Tibial nerve (tissue), 4 donors: Measurements from ENCODE around the gene STRIP2. TPM values are rescaled to one million over a fixed set of nuclear protein-coding genes. Genes with fewer than 3 reads are reported as not detected.
"Not testable (repeated sequence)": the region's sequence is repeated elsewhere in the genome, so short reads cannot be mapped to it uniquely, and the experiment has no call there.

Experiments used
- DNase-seq, 2 donors: peaks; one replicate each; pipeline ENCODE4 v3.0.0-alpha.2; 2019; ENCODE audit warnings: low spot score in 2 of 2
- H3K27ac ChIP-seq, 4 donors: fragments of 200-600 bp; sonication (generic) in 3 of 4; one replicate each; pipeline ENCODE4 v1.5.1; 2017 to 2019; ENCODE audit warnings: mild to moderate bottlenecking in 1 of 4
- H3K27me3 ChIP-seq, 2 donors: fragments of 200-600 bp; sonication (generic) in 1 of 2; one replicate each; pipeline versions ENCODE4 v1.5.1 to v1.6.0; 2017 to 2019
- H3K36me3 ChIP-seq, 3 donors: fragments of 200-600 bp; sonication (generic); one replicate each; pipeline ENCODE4 v1.5.1; 2018 to 2019
- H3K4me1 ChIP-seq, 4 donors: fragments of 200-600 bp; sonication (generic) in 3 of 4; one replicate each; pipeline ENCODE4 v1.5.1; 2017 to 2019
- H3K4me3 ChIP-seq, 4 donors: fragments of 200-600 bp; sonication (generic) in 3 of 4; one replicate each; pipeline ENCODE4 v1.5.1; 2017 to 2019; ENCODE audit warnings: mild to moderate bottlenecking in 1 of 4, moderate library complexity in 1 of 4
- H3K9me3 ChIP-seq, 4 donors: fragments of 200-600 bp; sonication (generic) in 3 of 4; one replicate each; pipeline ENCODE4 v1.5.1; 2017 to 2019
- EP300 ChIP-seq, 2 donors: sonication (generic); formaldehyde crosslinking; IDR thresholded peaks; one replicate each; pipeline ENCODE4 v1.6.1; 2017; ENCODE audit warnings: antibody characterized with exemption in 2 of 2, mild to moderate bottlenecking in 1 of 2
- POLR2A ChIP-seq, 2 donors: fragments of 450-650 bp; IDR thresholded peaks; one replicate each; pipeline ENCODE4 v1.6.1; 2017; ENCODE audit warnings: antibody characterized with exemption in 2 of 2, mild to moderate bottlenecking in 2 of 2, moderate library complexity in 2 of 2
- WGBS, 2 donors: methylation state at CpG; one replicate each; pipeline ENCODE4 v1.1.5; 2018; 5-methylcytosine and 5-hydroxymethylcytosine counted together
- small RNA-seq: library from RNA; depleted of rRNA; stranded (forward); fragments of <200 nt; gene quantifications from one replicate; pipeline ENCODE3, GENCODE V24; 2016
- total RNA-seq, 4 donors: library from RNA; depleted of rRNA; stranded (reverse); fragments of >200 nt; gene quantifications; one replicate each; pipeline ENCODE4 v1.1.0, GENCODE V29; 2016
- TF ChIP-seq, protein P1 (sequence below), 5 experiments: fragments of 200-600 bp in 3 of 5; fragments of 450-650 bp in 2 of 5; sonication (generic) in 3 of 5; IDR thresholded peaks; one replicate each; pipeline ENCODE4 v1.5.1; 2016 to 2019; ENCODE audit warnings: antibody characterized with exemption in 5 of 5, mild to moderate bottlenecking in 3 of 5, moderate library complexity in 2 of 5

STRIP2 gene
- total RNA-seq, 4 donors from 2014 or later, result 0.30 to 0.44 (median 0.41) TPM

DNA sequence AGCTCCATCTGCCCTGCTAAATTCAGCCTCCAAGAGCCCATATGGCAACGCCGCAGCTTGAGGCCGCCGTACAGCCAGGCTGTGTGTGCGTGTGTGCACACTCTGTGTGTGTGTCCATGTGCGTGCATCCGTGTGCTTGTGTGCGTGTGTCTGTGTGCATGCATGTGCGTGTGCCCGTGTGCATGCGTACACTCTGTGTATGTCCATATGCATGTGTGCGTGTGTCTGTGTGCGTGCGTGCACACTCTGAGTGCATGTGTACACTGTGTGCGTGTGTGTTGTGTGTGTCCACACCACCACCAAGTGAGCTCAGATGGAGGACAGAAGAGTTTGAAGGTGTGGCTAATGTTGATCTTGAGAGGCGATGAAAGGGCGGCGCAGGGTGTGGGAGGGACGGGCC, 98.1 kb downstream of the STRIP2 start:
- TF ChIP-seq EP300 (IDR thresholded peaks at IDR 0.05) (no peak), POLR2A (IDR thresholded peaks at IDR 0.05) (no peak)
- TF ChIP-seq, protein P1, sequence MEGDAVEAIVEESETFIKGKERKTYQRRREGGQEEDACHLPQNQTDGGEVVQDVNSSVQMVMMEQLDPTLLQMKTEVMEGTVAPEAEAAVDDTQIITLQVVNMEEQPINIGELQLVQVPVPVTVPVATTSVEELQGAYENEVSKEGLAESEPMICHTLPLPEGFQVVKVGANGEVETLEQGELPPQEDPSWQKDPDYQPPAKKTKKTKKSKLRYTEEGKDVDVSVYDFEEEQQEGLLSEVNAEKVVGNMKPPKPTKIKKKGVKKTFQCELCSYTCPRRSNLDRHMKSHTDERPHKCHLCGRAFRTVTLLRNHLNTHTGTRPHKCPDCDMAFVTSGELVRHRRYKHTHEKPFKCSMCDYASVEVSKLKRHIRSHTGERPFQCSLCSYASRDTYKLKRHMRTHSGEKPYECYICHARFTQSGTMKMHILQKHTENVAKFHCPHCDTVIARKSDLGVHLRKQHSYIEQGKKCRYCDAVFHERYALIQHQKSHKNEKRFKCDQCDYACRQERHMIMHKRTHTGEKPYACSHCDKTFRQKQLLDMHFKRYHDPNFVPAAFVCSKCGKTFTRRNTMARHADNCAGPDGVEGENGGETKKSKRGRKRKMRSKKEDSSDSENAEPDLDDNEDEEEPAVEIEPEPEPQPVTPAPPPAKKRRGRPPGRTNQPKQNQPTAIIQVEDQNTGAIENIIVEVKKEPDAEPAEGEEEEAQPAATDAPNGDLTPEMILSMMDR (IDR thresholded peaks at IDR 0.05), result no peak
- Histone ChIP-seq H3K27me3 (no peaks in the 10 kb centered on the region), H3K36me3 (no peaks in the 10 kb centered on the region), H3K4me1 (no peaks in the 10 kb centered on the region), H3K4me3 (no peak overlapping the region), H3K9me3 (no peaks in the 10 kb centered on the region), H3K27ac (no peak overlapping the region)
- no peak for DNase-seq
- WGBS, 2 donors, result 78 to 79% methylated on average over 12 to 19 of the region's 19 CpGs

DNA sequence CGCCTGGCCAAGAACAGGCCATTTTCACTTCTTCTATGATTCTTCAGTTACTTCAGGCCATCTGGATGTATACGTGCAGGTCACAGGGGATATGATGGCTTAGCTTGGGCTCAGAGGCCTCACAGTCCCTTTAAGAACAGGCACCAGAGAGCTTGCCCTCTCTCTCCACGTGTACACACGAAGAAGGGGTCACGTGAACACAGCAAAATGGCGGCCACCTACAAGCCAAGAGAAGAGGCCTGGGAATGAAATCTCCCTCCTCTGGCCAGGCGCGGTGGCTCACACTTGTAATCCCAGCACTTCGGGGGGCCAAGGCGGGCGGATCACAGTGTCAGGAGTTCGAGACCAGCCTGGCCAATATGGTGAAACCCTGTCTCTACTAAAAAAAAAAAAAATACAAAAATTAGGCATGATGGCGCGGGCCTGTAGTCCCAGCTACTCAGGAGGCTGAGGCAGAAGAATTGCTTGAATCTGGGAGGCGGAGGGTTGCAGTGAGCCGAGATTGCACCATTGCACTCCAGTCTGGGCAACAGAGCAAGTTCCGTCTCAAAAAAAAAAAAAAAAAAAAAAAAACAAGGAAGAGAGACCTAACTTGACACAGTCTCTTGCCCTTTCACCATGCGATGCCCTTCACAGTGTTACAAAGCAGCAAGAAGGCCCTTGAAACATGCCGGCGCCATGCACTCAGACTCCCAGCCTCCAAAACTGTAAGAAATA, 100.5 kb downstream of the STRIP2 start:
- H3K27me3 ChIP-seq, DNase-seq, H3K36me3 ChIP-seq, H3K4me3 ChIP-seq, H3K4me1 ChIP-seq, H3K27ac ChIP-seq, H3K9me3 ChIP-seq: not testable (repeated sequence)
- WGBS, 2 donors, result 82 to 83% methylated on average over 20 of the region's 20 CpGs

DNA sequence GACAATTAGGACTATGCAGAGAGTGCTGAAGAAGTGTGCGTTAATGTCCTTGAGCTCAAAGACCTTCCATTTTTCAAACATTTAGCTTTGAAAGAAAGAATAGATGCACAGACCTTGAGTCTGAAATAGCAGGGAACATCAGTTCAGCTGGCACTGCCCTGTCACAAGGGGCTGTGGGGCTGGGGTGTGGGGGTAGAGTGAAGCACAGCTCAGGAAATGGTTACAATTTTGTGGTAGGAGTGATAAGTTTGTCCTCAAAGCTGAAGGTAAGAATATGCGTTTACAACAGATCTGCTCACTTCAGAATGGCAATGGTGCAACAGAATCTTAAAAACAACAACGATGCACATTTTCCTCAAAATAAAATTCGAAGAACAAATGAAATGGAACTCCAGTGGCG, 101.7 kb downstream of the STRIP2 start:
- no peak overlapping the region for H3K27ac ChIP-seq
- WGBS, 2 donors, result 50 to 64% methylated on average over 5 of the region's 5 CpGs
- H3K36me3 ChIP-seq, result no peaks in the 10 kb centered on the region
- no peaks in the 10 kb centered on the region for H3K27me3 ChIP-seq
- DNase-seq, result no peak
- no peaks in the 10 kb centered on the region for H3K9me3 ChIP-seq
- TF ChIP-seq POLR2A (IDR thresholded peaks at IDR 0.05) (no peak), EP300 (IDR thresholded peaks at IDR 0.05) (no peak)
- TF ChIP-seq, protein P1 (IDR thresholded peaks at IDR 0.05), result no peak
- no peaks in the 10 kb centered on the region for H3K4me1 ChIP-seq
- H3K4me3 ChIP-seq, result no peak overlapping the region

DNA sequence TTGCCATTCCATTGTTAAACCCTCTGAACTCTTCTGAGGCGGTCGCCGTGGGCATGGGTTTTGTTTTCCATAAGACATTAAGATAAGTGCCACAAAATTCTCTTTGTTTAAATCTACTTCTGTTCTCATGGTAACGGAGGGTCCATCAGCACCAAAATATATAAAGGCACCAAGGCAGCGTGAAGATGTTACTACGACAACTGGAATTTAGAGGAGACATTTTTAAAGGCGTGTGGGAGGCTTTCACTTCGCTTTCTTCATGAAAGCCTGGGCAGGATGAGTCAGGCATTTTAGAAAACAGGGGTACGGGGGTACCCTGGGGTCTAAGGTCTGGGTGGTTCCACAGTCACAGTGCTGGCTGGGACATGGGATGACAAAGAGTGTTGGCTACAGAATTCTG, 102.1 kb downstream of the STRIP2 start:
- TF ChIP-seq EP300 (IDR thresholded peaks at IDR 0.05), result no peak
- TF ChIP-seq, protein P1 (IDR thresholded peaks at IDR 0.05), result no peak
- TF ChIP-seq POLR2A (IDR thresholded peaks at IDR 0.05), result no peak
- Histone ChIP-seq H3K4me1 (no peaks in the 10 kb centered on the region), H3K27ac (no peak overlapping the region), H3K4me3 (no peak overlapping the region), H3K36me3 (no peaks in the 10 kb centered on the region), H3K27me3 (no peaks in the 10 kb centered on the region), H3K9me3 (no peaks in the 10 kb centered on the region)
- 63 to 65% methylated on average over 9 of the region's 9 CpGs for WGBS, 2 donors
- no peak for DNase-seq

Small RNAs within 50 kb of the gene (small RNA-seq; reads per million reads assigned to genes)
- gene AC009244.1 (not detected), gene RNU1-72P (not detected), gene SNRPGP3 (not detected)

Other genes with a start within 250 kb of the STRIP2 start
- gene SMO, start 245.8 kb upstream of the STRIP2 start, total RNA-seq, result 10 to 100 TPM; 26.4 to 65.7 (median 51.5) TPM
- gene AHCYL2, start 209.4 kb upstream of the STRIP2 start, total RNA-seq, result 10 to 100 TPM; 21.6 to 42.9 (median 30.9) TPM
- 1 to 10 TPM in 1 of 4 donors, not detected in 3; 1.2 TPM for gene SMKR1, start 68.1 kb downstream of the STRIP2 start, total RNA-seq
- gene NRF1, start 177.3 kb downstream of the STRIP2 start, total RNA-seq, result 10 to 100 TPM; 12.3 to 26.2 (median 19.7) TPM